22Rv1 (cell line): ENCODE measurements around the gene ABCG5.
A peak's percentile ranks its signal among the peaks of the same experiment; 100 is the strongest.

Experiments
- CTCF ChIP-seq: fragments of 450-650 bp; IDR thresholded peaks from 2 replicates; pipeline ENCODE4 v1.5.1; 2017; ENCODE audit warnings: mild to moderate bottlenecking
- ZFX ChIP-seq: fragments of 450-650 bp; IDR thresholded peaks from 2 replicates; pipeline ENCODE4 v1.6.1; 2017; ENCODE audit warnings: antibody characterized with exemption, borderline replicate concordance

GRCh38 chr2:43877782-43878464, 39.3 kb upstream of the ABCG5 start:
- peak; percentile 82 for TF ChIP-seq CTCF
- no peak for TF ChIP-seq ZFX
